PC-9 (cell line): ENCODE measurements around the gene SLC6A5.

Experiments used
- EZH2 ChIP-seq: fragments of 200-600 bp; sonication (generic); IDR thresholded peaks from 2 replicates; pipeline ENCODE4 v1.8.0; 2017; ENCODE audit warnings: antibody characterized with exemption, low read depth
- TF ChIP-seq, protein P1 (sequence below): fragments of 200-600 bp; sonication (generic); conservative IDR thresholded peaks from 2 replicates; pipeline ENCODE4 v1.6.1; 2017; ENCODE audit warnings: mixed run types, antibody characterized with exemption, mild to moderate bottlenecking, moderate library complexity

DNA sequence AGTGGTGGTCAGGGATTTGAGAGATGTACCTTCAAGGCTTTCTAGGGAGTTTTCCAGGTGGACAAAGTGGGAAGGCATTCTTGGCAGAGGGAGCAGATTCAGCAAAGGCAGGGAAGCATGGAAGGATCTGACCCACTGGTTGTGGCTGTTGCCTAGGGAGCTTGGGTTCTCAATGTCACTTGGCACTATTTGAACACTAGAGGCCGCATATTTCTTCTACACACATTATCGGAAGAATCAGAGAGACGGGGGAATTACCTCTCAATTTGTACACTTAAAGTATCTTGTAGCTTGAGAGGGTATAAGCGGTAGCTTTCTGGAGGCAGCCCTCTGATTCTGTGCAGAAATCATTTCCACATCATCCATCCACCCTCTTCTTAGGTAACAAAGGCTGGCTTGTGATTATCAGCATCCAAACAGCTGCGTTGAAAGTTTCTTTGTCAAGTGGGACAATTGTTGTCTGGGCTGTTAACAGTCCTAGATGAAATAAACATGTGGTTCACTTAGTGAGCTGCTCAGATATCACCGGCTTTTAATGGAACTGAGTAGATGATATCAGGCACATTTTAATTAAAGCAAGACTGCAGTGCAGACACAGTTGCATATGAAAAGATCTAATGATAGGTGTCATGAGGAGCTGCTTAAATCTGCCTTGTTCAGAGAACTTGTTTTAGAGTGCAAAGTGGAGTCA is 72.6 kb downstream of the SLC6A5 start:
- TF ChIP-seq, protein P1, sequence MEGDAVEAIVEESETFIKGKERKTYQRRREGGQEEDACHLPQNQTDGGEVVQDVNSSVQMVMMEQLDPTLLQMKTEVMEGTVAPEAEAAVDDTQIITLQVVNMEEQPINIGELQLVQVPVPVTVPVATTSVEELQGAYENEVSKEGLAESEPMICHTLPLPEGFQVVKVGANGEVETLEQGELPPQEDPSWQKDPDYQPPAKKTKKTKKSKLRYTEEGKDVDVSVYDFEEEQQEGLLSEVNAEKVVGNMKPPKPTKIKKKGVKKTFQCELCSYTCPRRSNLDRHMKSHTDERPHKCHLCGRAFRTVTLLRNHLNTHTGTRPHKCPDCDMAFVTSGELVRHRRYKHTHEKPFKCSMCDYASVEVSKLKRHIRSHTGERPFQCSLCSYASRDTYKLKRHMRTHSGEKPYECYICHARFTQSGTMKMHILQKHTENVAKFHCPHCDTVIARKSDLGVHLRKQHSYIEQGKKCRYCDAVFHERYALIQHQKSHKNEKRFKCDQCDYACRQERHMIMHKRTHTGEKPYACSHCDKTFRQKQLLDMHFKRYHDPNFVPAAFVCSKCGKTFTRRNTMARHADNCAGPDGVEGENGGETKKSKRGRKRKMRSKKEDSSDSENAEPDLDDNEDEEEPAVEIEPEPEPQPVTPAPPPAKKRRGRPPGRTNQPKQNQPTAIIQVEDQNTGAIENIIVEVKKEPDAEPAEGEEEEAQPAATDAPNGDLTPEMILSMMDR, result no peak
- TF ChIP-seq EZH2, result no peak
